Uterus (tissue), 4 donors: Measurements from ENCODE around the gene ELOVL7. TPM values are rescaled to one million over a fixed set of nuclear protein-coding genes. Genes with fewer than 3 reads are reported as not detected.

Source experiments
- DNase-seq, 2 donors: peaks; one replicate each; pipeline ENCODE4 v3.0.0-alpha.2; 2019 to 2020
- H3K27ac ChIP-seq, 2 donors: fragments of 200-600 bp; sonication (generic); 1 replicate in 1 of 2; 2 replicates in 1 of 2; pipeline ENCODE4 v1.5.1; 2016 to 2018
- H3K27me3 ChIP-seq, 2 donors: fragments of 200-600 bp; sonication (generic); one replicate each; pipeline ENCODE4 v1.5.1; 2018 to 2019; ENCODE audit warnings: control low read depth in 1 of 2
- H3K36me3 ChIP-seq, 2 donors: fragments of 200-600 bp; sonication (generic); one replicate each; pipeline ENCODE4 v1.5.1; 2019; ENCODE audit warnings: control low read depth in 1 of 2
- H3K4me1 ChIP-seq, 2 donors: fragments of 200-600 bp; sonication (generic); one replicate each; pipeline ENCODE4 v1.5.1; 2018 to 2019; ENCODE audit warnings: control low read depth in 1 of 2
- H3K4me3 ChIP-seq, 2 donors: fragments of 200-600 bp; sonication (generic); 1 replicate in 1 of 2; 2 replicates in 1 of 2; pipeline ENCODE4 v1.5.1; 2018 to 2019; ENCODE audit warnings: mild to moderate bottlenecking in 1 of 2
- H3K9me3 ChIP-seq, 2 donors: fragments of 200-600 bp; sonication (generic); one replicate each; pipeline ENCODE4 v1.5.1; 2019; ENCODE audit warnings: control low read depth in 1 of 2
- POLR2A ChIP-seq, 2 donors: fragments of 450-650 bp; IDR thresholded peaks; one replicate each; pipeline ENCODE4 v1.6.1; 2016; ENCODE audit warnings: antibody characterized with exemption in 2 of 2, mild to moderate bottlenecking in 1 of 2, moderate library complexity in 1 of 2
- intact Hi-C: fragments of 100-400 bp; cut with DNase I; formaldehyde crosslinking; loops from one replicate; pipeline ENCODE4 v1.15.1; 2023; ENCODE audit warnings: low total_unique reads
- total RNA-seq, 4 donors: library from RNA; depleted of rRNA in 3 of 4; stranded (reverse); fragments of >200 nt in 3 of 4; gene quantifications; one replicate each; pipeline versions ENCODE4 v1.1.0 to v1.2.4, GENCODE V29; 2014 to 2023
- TF ChIP-seq, protein P1 (sequence below), 4 experiments: fragments of 200-600 bp in 2 of 4; fragments of 450-650 bp in 2 of 4; sonication (generic) in 2 of 4; IDR thresholded peaks; one replicate each; pipeline ENCODE4 v1.5.1; 2016 to 2019; ENCODE audit warnings: antibody characterized with exemption in 4 of 4, mild to moderate bottlenecking in 2 of 4, moderate library complexity in 1 of 4
- donor health status: DM: yes; HTN: yes; CAD: no.

Gene ELOVL7
- total RNA-seq, 4 donors from 2014 or later = 1.3 to 8.2 (median 2.9) TPM

DNA sequence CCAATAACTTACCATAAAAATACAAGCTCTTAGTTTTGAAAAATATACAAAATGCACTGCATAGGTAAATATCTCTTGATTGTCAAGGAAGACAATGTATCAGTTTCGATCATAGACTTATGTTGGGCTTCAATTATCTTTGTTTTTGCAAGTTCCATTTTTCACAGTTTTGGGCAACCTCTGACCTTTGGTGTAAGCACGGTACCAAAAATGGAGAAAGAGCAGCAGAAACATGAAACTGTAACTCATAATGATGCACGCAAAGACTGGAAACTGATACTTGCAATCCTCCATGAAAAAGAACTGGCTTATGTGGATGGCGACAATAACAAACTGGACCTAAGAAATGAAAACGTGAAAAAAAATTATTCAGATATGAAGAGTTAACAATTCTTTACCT lies 89.6 kb downstream of the ELOVL7 start:
- intact Hi-C loops = no loop called here
- H3K9me3 ChIP-seq = no peaks in the 10 kb centered on the region
- no peaks in the 10 kb centered on the region for H3K27me3 ChIP-seq
- no peak overlapping the region for H3K27ac ChIP-seq
- no peak for TF ChIP-seq POLR2A (IDR thresholded peaks at IDR 0.05)
- TF ChIP-seq, protein P1, sequence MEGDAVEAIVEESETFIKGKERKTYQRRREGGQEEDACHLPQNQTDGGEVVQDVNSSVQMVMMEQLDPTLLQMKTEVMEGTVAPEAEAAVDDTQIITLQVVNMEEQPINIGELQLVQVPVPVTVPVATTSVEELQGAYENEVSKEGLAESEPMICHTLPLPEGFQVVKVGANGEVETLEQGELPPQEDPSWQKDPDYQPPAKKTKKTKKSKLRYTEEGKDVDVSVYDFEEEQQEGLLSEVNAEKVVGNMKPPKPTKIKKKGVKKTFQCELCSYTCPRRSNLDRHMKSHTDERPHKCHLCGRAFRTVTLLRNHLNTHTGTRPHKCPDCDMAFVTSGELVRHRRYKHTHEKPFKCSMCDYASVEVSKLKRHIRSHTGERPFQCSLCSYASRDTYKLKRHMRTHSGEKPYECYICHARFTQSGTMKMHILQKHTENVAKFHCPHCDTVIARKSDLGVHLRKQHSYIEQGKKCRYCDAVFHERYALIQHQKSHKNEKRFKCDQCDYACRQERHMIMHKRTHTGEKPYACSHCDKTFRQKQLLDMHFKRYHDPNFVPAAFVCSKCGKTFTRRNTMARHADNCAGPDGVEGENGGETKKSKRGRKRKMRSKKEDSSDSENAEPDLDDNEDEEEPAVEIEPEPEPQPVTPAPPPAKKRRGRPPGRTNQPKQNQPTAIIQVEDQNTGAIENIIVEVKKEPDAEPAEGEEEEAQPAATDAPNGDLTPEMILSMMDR (IDR thresholded peaks at IDR 0.05) = no peak
- H3K4me1 ChIP-seq = no peaks in the 10 kb centered on the region
- DNase-seq = no peak
- no peak overlapping the region for H3K4me3 ChIP-seq
- no peaks in the 10 kb centered on the region for H3K36me3 ChIP-seq

DNA sequence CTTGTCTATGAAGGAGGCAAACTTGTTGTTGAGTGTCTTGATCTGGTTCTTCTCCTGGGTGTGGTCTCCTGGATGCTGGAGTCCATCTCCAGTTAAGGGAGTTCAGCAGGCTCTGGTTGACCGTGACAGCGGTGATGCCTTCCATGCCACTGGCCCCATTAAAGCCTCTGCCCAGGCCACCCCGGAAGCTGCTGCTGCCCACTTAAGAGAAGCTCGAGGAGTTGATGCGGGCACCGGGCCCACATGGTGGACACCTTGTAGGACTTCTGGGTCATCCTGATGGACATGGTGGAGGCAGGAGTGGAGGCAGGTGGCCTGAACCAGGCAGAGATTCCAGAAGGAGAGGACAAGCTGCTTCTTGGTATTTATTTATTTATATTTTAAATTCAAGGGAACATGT lies 99.4 kb downstream of the ELOVL7 start:
- Histone ChIP-seq H3K27me3 (no peaks in the 10 kb centered on the region), H3K27ac (no peak overlapping the region), H3K36me3 (no peaks in the 10 kb centered on the region), H3K4me1 (no peaks in the 10 kb centered on the region), H3K4me3 (no peak overlapping the region), H3K9me3 (no peaks in the 10 kb centered on the region)
- TF ChIP-seq, protein P1 (IDR thresholded peaks at IDR 0.05) = no peak
- no peak for TF ChIP-seq POLR2A (IDR thresholded peaks at IDR 0.05)
- intact Hi-C loops = no loop called here
- DNase-seq = no peak

DNA sequence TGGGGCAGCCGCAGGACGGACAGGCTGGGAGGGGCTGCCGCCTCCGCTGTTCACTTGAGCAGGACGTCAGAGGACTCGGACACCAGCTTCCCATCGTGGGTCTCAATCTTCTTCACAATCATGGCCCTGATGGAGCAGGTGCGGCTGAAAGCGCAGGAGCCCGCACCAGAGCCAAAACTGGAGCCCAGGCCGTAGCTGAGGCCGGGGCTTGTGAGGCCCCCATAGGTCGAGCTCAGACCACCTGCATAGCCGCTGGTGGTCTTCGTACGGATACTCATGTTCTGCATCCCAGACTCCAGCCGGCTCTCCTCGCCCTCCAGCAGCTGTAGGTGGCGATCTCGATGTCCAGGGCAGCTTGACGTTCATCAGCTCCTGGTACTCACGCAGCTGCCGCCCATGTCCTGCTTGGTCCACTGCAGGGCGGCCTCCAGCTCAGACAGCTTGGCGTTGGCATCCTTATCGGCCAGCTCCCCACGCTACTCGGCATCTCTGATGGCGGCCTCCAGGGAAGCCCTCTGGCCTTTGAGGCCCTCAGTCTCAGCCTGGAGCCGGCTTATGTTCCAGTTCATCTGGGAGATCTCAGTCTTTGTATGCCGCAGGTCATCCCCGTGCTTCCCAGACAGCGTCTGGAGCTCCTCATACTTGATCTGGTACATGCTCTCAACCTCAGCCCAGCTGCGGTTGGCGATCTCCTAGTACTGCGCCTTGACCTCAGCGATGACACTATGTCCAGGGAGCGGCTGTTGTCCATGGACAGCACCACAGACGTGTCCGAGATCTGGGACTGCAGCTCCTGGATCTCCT lies 100.4 kb downstream of the ELOVL7 start:
- DNase-seq = no peak
- intact Hi-C loops = no loop called here
- TF ChIP-seq, protein P1 (IDR thresholded peaks at IDR 0.05) = no peak
- TF ChIP-seq POLR2A (IDR thresholded peaks at IDR 0.05) = no peak
- Histone ChIP-seq H3K4me1 (no peaks in the 10 kb centered on the region), H3K36me3 (no peaks in the 10 kb centered on the region), H3K27me3 (no peaks in the 10 kb centered on the region), H3K27ac (no peak overlapping the region), H3K4me3 (no peak overlapping the region), H3K9me3 (no peaks in the 10 kb centered on the region)

DNA sequence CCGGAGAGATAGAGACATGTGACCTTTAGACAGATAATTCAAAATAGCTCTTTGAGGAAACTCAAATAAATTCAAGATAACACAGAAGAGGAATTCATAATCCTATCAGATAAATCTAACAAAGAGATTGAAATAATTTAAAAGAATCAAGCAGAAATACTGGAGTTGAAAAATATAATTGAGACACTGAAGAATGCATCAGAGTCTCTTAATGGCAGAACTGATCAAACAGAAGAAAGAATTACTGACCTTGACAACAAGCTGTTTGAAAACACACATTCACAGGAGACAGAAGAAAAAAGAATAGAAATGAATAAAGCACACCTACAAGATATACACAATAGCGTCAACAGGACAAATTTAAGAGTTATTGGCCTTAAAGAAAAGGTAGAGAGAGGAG lies 103.7 kb downstream of the ELOVL7 start:
- Histone ChIP-seq H3K4me3 (no peak overlapping the region), H3K27me3 (no peaks in the 10 kb centered on the region), H3K4me1 (no peaks in the 10 kb centered on the region), H3K27ac (no peak overlapping the region), H3K9me3 (no peaks in the 10 kb centered on the region), H3K36me3 (no peaks in the 10 kb centered on the region)
- TF ChIP-seq POLR2A (IDR thresholded peaks at IDR 0.05) = no peak
- TF ChIP-seq, protein P1 (IDR thresholded peaks at IDR 0.05) = no peak
- intact Hi-C loops = no loop called here
- DNase-seq = no peak

DNA sequence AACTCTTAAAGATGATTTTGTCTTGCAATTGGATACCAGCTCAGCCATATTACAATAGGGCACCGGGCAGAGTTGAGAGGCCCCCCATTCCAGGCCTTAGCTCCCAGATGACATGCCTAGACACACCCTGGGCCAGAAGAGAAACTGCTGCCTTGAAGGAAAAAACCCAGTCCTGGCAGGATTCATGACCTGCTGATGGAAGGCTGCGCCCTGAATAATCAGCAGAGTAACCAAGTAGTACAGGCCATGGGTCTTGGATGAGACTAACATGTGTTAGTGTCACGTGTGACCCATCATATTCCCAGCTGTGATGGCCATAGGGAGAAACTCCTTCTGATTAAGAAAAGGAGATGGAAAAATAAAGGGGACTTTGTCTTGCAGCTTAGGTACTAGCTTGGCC lies 105.1 kb downstream of the ELOVL7 start:
- no peak for TF ChIP-seq POLR2A (IDR thresholded peaks at IDR 0.05)
- TF ChIP-seq, protein P1 (IDR thresholded peaks at IDR 0.05) = no peak

More for the DNA sequence above, 105.1 kb downstream of the ELOVL7 start:
- no peak overlapping the region for H3K27ac ChIP-seq
- H3K9me3 ChIP-seq = no peaks in the 10 kb centered on the region
- H3K4me1 ChIP-seq = no peaks in the 10 kb centered on the region
- no peaks in the 10 kb centered on the region for H3K36me3 ChIP-seq
- intact Hi-C loops = no loop called here
- no peaks in the 10 kb centered on the region for H3K27me3 ChIP-seq
- no peak overlapping the region for H3K4me3 ChIP-seq
- DNase-seq = no peak
